GM13976 (cell line): ENCODE data around the gene TRIM37.

Source experiments
- DNase-seq: peaks from one replicate; pipeline ENCODE4 v3.0.0; 2012; ENCODE audit warnings: low spot score
- in situ Hi-C: fragments of 300-500 bp; cut with MboI; formaldehyde crosslinking; loops from one replicate; pipeline ENCODE4 v1.12.0; 2022; ENCODE audit warnings: low sequenced_read_pairs, mixed read lengths, inconsistent platforms; ENCODE audit not compliant: unreplicated experiment
- TF ChIP-seq, protein P1 (sequence below): IDR thresholded peaks from 2 replicates; pipeline ENCODE4 v1.5.1; 2012; ENCODE audit warnings: borderline replicate concordance, mild to moderate bottlenecking; ENCODE audit not compliant: insufficient read depth; ENCODE audit errors: extremely low read depth, missing control alignments, control extremely low read depth

The TRIM37 gene

DNA sequence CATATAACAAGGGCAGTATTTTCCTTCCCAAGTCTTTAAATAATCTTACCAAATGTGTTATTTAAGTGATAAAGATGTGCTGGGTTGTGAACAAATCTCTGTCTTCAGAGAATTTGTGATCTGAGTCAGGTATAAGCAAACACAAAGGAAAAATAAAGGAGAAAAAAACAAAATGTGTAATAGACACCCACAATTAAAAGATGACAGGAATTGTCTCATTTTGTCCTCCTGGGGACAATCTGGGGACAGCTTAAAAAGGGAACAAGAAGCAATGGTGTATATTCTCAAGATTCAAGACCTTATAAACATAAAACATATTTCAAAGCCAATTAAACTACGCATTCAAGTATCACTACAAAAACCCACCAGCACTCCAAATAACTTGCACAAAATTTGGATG, 107.2 kb downstream of the TRIM37 start:
- no peak for DNase-seq
- in situ Hi-C loops: no loop called here
- TF ChIP-seq, protein P1, sequence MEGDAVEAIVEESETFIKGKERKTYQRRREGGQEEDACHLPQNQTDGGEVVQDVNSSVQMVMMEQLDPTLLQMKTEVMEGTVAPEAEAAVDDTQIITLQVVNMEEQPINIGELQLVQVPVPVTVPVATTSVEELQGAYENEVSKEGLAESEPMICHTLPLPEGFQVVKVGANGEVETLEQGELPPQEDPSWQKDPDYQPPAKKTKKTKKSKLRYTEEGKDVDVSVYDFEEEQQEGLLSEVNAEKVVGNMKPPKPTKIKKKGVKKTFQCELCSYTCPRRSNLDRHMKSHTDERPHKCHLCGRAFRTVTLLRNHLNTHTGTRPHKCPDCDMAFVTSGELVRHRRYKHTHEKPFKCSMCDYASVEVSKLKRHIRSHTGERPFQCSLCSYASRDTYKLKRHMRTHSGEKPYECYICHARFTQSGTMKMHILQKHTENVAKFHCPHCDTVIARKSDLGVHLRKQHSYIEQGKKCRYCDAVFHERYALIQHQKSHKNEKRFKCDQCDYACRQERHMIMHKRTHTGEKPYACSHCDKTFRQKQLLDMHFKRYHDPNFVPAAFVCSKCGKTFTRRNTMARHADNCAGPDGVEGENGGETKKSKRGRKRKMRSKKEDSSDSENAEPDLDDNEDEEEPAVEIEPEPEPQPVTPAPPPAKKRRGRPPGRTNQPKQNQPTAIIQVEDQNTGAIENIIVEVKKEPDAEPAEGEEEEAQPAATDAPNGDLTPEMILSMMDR: no peak

DNA sequence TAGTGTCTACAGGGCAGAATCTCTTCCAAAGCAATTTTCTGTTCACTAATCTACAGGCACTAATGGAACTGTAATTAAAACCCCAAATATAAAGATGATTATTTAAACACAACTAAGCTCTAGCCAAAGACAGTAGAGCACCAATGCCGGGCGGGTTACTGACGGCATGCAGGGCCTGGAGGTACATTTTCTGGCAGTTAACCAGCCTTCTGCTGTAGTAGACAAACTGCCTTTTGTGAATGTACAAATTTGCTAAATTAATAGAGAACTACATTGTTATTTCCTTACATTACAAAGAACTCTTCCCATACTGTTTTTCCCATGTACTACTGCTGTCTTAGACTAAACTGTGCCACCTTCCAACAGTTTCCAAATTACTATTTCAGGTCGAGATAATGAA, 107.8 kb downstream of the TRIM37 start:
- in situ Hi-C loops: no loop called here
- TF ChIP-seq, protein P1: no peak
- no peak for DNase-seq

DNA sequence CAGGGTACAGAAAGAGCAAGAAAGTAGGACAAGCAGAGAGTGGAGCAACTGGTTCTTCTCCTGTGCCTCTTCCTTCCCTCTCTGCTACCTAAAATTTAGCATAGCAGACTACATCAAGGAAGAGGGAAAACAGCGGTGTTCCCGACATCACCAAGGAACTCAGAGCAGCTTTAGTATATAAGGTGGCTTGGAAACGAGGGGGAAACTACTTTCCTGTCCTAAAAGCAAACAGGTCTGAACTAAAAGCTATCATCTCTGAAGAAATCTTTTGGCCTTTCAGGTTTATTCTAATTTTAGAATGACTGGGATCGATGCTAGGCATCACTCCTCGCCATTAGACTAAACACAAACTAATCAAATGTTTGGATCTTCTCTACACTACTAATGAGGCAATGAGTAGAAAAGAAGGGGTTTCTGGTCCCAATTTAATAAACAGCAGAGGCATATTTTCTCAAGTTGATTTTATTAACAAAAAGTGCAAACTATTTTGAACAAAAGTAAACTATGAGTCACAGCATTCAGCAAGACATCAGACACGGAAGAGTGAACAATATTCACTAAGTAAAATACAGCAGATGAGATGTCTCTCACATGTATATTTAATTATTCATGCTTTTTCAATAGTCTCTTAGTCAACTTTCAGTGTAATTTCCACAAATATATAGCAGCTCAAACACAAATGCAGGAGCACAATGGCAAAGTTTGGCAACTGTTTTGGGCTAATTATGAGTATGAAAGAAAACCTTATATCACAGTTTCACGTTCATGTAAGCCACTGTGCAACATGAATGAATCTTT, 108.7 kb downstream of the TRIM37 start:
- in situ Hi-C loops: no loop called here
- DNase-seq: no peak
- TF ChIP-seq, protein P1: no peak

DNA sequence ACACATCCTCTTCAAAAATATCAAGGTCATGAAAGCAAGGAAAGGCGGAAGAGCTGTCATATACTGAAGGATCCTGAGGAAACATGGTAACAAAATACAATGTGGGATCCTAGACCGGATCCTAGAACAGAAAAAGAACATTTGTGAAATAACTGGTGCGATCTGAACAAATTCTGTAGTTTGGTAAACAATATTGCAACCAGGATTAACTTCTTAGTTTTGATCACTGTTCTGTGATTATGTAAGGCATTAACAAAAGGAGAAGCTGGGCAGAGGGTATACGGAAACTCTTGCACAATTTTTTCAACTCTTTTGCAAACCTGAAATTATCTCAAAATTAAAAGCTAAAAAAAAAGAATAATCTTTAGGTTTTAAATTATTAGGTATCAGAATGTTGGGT, 109.7 kb downstream of the TRIM37 start:
- in situ Hi-C loops: no loop called here
- DNase-seq: no peak

DNA sequence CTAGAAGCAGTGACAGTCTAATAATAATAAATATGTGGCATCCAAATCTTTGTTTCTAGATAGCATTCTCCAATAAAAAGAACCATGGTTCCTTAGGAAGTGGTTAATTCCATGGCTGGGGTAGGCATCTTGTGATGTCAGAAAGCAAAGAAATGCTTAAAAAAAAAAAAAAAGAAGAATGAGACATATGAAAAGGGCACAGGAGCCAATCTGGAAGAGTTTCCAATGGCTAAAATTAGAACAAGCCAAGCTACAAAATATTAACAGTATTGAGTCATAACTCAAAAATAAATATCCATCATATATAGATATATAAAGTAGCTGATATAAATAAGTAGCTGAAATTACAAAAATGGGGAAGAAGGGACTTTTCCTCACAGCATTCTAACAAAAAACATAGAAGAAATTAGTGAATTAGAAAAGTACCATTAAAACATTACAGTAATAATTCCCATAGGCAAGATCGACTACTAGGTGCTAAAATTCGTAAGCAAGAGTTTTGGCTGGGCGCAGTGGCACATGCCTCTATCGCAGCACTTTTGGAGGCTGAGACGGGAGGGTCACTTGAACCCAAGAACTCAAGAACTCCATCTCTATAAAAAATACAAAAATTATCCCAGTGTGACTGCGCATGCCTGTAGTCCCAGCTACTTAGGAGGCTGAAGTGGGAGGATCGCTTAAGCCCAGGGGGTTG, 111.3 kb downstream of the TRIM37 start:
- in situ Hi-C loops: no loop called here
- TF ChIP-seq, protein P1: no peak
- no peak for DNase-seq

More for the DNA sequence above, 109.7 kb downstream of the TRIM37 start:
- TF ChIP-seq, protein P1: no peak

DNA sequence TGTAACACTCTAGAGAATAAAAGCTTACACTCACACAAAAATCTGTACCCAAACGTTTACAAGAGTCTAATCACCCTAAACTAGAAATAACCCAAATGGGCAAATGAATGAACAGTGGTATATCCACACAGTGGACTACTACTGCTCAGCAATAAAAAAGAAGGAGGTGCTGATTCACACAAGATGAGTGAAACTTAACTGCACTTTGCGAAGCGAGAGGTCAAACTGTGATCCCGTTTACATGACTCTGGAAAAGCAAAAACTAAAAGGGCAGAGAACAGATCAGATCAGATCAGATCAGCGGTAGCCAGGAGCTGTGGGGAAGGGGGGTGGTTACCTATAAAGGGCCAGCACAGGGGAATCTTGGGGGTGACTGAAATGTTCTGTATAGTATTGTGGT, 113.4 kb downstream of the TRIM37 start:
- TF ChIP-seq, protein P1: no peak
- DNase-seq: no peak
- in situ Hi-C loops: no loop called here
